Thoracic aorta (tissue), 2 donors: Measurements from ENCODE around the gene FMNL2. TPM values are rescaled to one million over a fixed set of nuclear protein-coding genes. Genes with fewer than 3 reads are reported as not detected.

Experiments
- ATAC-seq: fragments of 150-250 bp; one replicate; pipeline ENCODE4 v1.8.0; 2017; ENCODE audit warnings: low read depth; ENCODE audit not compliant: insufficient number of reproducible peaks, low FRiP score
- DNase-seq: peaks from one replicate; pipeline ENCODE4 v3.0.0-alpha.2; 2020; ENCODE audit warnings: low spot score
- H3K27ac ChIP-seq, 2 donors: fragments of 200-600 bp; sonication (generic); 1 replicate in 1 of 2; 2 replicates in 1 of 2; pipeline ENCODE4 v1.5.1; 2016; ENCODE audit warnings: mild to moderate bottlenecking in 2 of 2, moderate library complexity in 2 of 2
- H3K27me3 ChIP-seq: fragments of 200-600 bp; sonication (generic); replicated peaks from 2 replicates; pipeline ENCODE4 v1.6.0; 2016; ENCODE audit warnings: mild to moderate bottlenecking; ENCODE audit not compliant: insufficient read depth
- H3K36me3 ChIP-seq: fragments of 200-600 bp; sonication (generic); one replicate; pipeline ENCODE4 v1.5.1; 2016
- H3K4me1 ChIP-seq, 2 donors: fragments of 200-600 bp; sonication (generic); 1 replicate in 1 of 2; 2 replicates in 1 of 2; pipeline versions ENCODE4 v1.5.1 to v1.6.0; 2016; ENCODE audit warnings: low read depth in 2 of 2, mild to moderate bottlenecking in 1 of 2; ENCODE audit not compliant: control insufficient read depth in 1 of 2
- H3K4me3 ChIP-seq: fragments of 200-600 bp; sonication (generic); 2 replicates; pipeline ENCODE4 v1.5.1; 2016; ENCODE audit warnings: mild to moderate bottlenecking
- H3K9me3 ChIP-seq: fragments of 200-600 bp; sonication (generic); 2 replicates; pipeline ENCODE4 v1.5.1; 2016
- total RNA-seq, 2 donors: library from RNA; depleted of rRNA; stranded (reverse); fragments of >200 nt; gene quantifications; one replicate each; pipeline versions ENCODE4 v1.1.0 to v1.2.3, GENCODE V29; 2016
- TF ChIP-seq, protein P1 (sequence below): fragments of 200-600 bp; sonication (generic); IDR thresholded peaks from one replicate; pipeline ENCODE4 v1.5.1; 2019; ENCODE audit warnings: antibody characterized with exemption

FMNL2 gene
- total RNA-seq, 2 donors from 2014 or later, result 30.6 to 87.0 TPM

DNA sequence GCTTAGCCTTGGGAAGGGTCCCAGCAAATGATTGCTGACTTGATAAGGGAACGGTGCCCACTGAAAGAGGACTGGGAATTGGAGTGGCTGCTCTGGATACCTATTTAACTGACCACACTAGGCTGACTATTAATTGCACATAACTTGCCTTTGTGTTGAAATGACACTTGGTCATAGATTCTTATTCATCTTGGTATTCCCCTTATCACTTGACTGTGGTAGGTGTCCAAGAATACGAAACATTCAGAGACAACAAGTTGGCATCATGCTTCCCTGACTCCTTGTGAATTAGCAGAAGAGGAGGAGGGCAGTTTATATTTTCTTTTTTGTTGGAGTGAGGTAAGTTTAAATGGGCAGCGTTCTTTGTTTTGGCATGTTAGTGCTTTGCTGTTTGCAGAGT, 13.4 kb downstream of the FMNL2 start:
- Histone ChIP-seq H3K4me1 (peaks cover 0 to 16% of the 10 kb centered on the region in 2 donors), H3K27ac (no peak overlapping the region), H3K36me3 (no peaks in the 10 kb centered on the region), H3K27me3 (no peaks in the 10 kb centered on the region), H3K4me3 (no peak overlapping the region), H3K9me3 (no peaks in the 10 kb centered on the region)
- TF ChIP-seq, protein P1, sequence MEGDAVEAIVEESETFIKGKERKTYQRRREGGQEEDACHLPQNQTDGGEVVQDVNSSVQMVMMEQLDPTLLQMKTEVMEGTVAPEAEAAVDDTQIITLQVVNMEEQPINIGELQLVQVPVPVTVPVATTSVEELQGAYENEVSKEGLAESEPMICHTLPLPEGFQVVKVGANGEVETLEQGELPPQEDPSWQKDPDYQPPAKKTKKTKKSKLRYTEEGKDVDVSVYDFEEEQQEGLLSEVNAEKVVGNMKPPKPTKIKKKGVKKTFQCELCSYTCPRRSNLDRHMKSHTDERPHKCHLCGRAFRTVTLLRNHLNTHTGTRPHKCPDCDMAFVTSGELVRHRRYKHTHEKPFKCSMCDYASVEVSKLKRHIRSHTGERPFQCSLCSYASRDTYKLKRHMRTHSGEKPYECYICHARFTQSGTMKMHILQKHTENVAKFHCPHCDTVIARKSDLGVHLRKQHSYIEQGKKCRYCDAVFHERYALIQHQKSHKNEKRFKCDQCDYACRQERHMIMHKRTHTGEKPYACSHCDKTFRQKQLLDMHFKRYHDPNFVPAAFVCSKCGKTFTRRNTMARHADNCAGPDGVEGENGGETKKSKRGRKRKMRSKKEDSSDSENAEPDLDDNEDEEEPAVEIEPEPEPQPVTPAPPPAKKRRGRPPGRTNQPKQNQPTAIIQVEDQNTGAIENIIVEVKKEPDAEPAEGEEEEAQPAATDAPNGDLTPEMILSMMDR, result no peak
- no peak for ATAC-seq
- DNase-seq, result no peak

- H3K27ac ChIP-seq, result no peak overlapping the region
- TF ChIP-seq, protein P1, result no peak
- no peak overlapping the region for H3K4me3 ChIP-seq
Measured at GRCh38 chr2:152349416-152349815, 14.4 kb downstream of the FMNL2 start.

DNA sequence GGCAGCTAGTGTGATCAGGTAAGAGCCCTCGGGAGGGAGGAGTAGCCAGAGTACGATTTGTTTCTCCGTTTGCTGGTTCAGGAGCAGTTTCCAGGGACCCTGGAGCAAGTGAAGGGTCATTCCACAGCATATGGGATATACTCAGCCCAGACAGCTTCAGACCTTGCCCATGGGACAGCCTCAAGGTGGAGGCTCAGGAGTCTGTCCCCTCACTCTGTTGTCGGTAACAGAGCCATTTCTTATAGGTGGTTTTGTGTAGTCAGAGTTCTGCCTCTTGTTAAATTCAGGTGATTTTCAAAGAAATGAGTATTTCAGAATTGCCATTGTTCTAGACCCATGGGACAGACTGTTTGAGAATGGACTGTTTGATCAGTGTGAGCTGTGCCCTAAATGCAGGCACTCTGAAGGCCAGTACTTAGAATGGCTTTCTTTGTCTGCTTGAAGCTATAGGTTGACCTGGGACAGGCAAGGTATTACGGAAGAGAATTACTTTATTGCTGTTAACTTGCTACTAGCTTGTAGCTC, 15.2 kb downstream of the FMNL2 start:
- no peak overlapping the region for H3K4me3 ChIP-seq
- no peak overlapping the region for H3K27ac ChIP-seq
- DNase-seq (no peak), ATAC-seq (no peak)
- no peaks in the 10 kb centered on the region for H3K36me3 ChIP-seq
- peaks cover 3 to 35% of the 10 kb centered on the region in 2 donors for H3K4me1 ChIP-seq
- no peaks in the 10 kb centered on the region for H3K9me3 ChIP-seq
- TF ChIP-seq, protein P1, result no peak
- no peaks in the 10 kb centered on the region for H3K27me3 ChIP-seq

More at GRCh38 chr2:152349416-152349815, 14.4 kb downstream of the FMNL2 start:
- Histone ChIP-seq H3K9me3 (no peaks in the 10 kb centered on the region), H3K36me3 (no peaks in the 10 kb centered on the region), H3K4me1 (peaks cover under 1 to 27% of the 10 kb centered on the region in 2 donors), H3K27me3 (no peaks in the 10 kb centered on the region)
- ATAC-seq (no peak), DNase-seq (no peak)

GRCh38 chr2:152352616-152353015, 17.6 kb downstream of the FMNL2 start:
- TF ChIP-seq, protein P1, result no peak
- Histone ChIP-seq H3K36me3 (no peaks in the 10 kb centered on the region), H3K27ac (no peak overlapping the region), H3K9me3 (no peaks in the 10 kb centered on the region), H3K27me3 (no peaks in the 10 kb centered on the region), H3K4me3 (no peak overlapping the region), H3K4me1 (peaks cover 9 to 37% of the 10 kb centered on the region in 2 donors)
- DNase-seq (no peak), ATAC-seq (no peak)

DNA sequence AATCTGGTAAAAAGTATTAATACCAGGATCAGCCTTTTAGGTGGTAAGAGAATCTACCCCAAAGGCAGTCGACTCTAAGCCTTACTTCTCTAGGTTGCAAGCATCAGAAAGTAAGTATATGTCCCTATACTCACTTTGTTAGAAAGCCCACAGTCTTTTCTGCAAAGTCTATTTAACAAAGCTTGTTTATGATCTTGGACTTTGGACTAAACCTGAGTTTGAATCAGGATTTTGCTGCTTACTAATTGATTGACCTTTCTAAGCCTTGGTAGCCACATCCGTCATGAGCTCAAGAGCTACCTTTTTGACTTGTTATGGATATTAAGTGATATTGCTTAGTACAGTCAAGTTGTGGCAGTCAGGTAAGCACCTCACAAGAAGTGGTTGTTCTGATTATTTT, 18.4 kb downstream of the FMNL2 start:
- no peaks in the 10 kb centered on the region for H3K9me3 ChIP-seq
- TF ChIP-seq, protein P1, result no peak
- ATAC-seq, result no peak
- peaks cover 9 to 30% of the 10 kb centered on the region in 2 donors for H3K4me1 ChIP-seq
- H3K36me3 ChIP-seq, result no peaks in the 10 kb centered on the region
- no peaks in the 10 kb centered on the region for H3K27me3 ChIP-seq
- no peak overlapping the region for H3K4me3 ChIP-seq
- no peak overlapping the region for H3K27ac ChIP-seq
- DNase-seq, result no peak
